ENCODE data around the gene JARID2. TPM values are rescaled to one million over a fixed set of nuclear protein-coding genes. Genes with fewer than 3 reads are reported as not detected.

JARID2 gene
- total and polyA plus RNA-seq, 9 of the 15 experiments (the other 6 are each of a cell fraction or from before 2014, with no cell fraction given) = 5.0 to 29.0 (median 15.6) TPM

- TF ChIP-seq STAT6 (CRISPR knock-in tag; IDR thresholded peaks at IDR 0.05) = no peak
- no peak for TF ChIP-seq BRF1 (IDR thresholded peaks at IDR 0.05; ENCODE audit: borderline replicate concordance, extremely low read depth, insufficient read length)
- no peak for TF ChIP-seq SNRNP70 (optimal IDR thresholded peaks at IDR 0.05; ENCODE audit: low read depth, low read length)
- TF ChIP-seq HEY1 (CRISPR knock-in tag; IDR thresholded peaks at IDR 0.05; ENCODE audit: borderline replicate concordance) = no peak
- TF ChIP-seq MEF2D (tag; conservative IDR thresholded peaks at IDR 0.05; ENCODE audit: low read depth) = no peak
Observed at GRCh38 chr6:15283986-15284361, 38.1 kb downstream of the JARID2 start (continued).

- Histone ChIP-seq H4K20me1 (replicated peaks; ENCODE audit: control insufficient read depth, insufficient read depth, low read length) (peaks cover 33% of the 10 kb centered on the region), H3K36me3 (ENCODE audit: control insufficient read depth, insufficient read depth, low read length) (no peaks in the 10 kb centered on the region), H3K4me3 (no peak overlapping the region), H3K79me2 (ENCODE audit: control insufficient read depth, insufficient read depth, low read length) (peaks cover 89% of the 10 kb centered on the region), H2AFZ (ENCODE audit: low read depth, low read length) (no peak overlapping the region), H3K27me3 (ENCODE audit: control insufficient read depth in 2 of 2, insufficient read depth in 2 of 2, low read length in 2 of 2) (no peaks in the 10 kb centered on the region), H3K27ac (ENCODE audit: extremely low read depth, low read depth, low read length) (no peak overlapping the region), H3K4me1 (replicated peaks in 1 of 2; ENCODE audit: control insufficient read depth in 2 of 2, insufficient read depth in 2 of 2, low read length in 2 of 2) (peaks cover 18 to 35% of the 10 kb centered on the region in 2 experiments; a peak in 4 of 5 replicates), H3K9me3 (replicated peaks; ENCODE audit: control insufficient read depth, insufficient read depth, low read depth, low read length) (no peaks in the 10 kb centered on the region), H3K4me2 (ENCODE audit: insufficient read depth, low read length) (no peak overlapping the region), H3K9me1 (ENCODE audit: control insufficient read depth, insufficient read depth, low read length) (no peaks in the 10 kb centered on the region), H3K9ac (ENCODE audit: insufficient read depth in 1 of 2, low read depth in 2 of 2, low read length in 2 of 2) (no peak overlapping the region)
- DNase-seq (ENCODE audit: extremely low read depth in 1 of 4, low spot score in 3 of 4) (no peak), ATAC-seq (no peak), FAIRE-seq (no peak)
- BruUV-seq (replicated peaks) = no TSS peak
- intact Hi-C loops (cut with micrococcal nuclease) = no loop called here
- CTCF ChIA-PET (ENCODE audit: low intra/inter-chr PET ratio) = interaction anchor here (0.6 to 0.7 kb wide), 2 partner anchors 1361 to 1886 kb away, joined by 3 read pairs; no protein-coding TSS in a partner anchor
- POLR2A ChIA-PET = interaction anchor here (0.6 kb wide), 1 partner anchor 76 kb away, joined by 3 read pairs; no protein-coding TSS in a partner anchor
- 100% methylated on average over 1 of the region's 1 CpG for WGBS (ENCODE audit: insufficient coverage, low coverage, missing lambda C conversion rate)
- in situ Hi-C loops (cut with MboI) = no loop called here
- TF ChIP-seq ZBTB34 (CRISPR knock-in tag; IDR thresholded peaks at IDR 0.05) = no peak
- no peak for TF ChIP-seq WHSC1 (IDR thresholded peaks at IDR 0.05; ENCODE audit: low read length)
- TF ChIP-seq KAT7 (CRISPR knock-in tag; IDR thresholded peaks at IDR 0.05; ENCODE audit: borderline replicate concordance) = no peak
- TF ChIP-seq ZNF217 (CRISPR knock-in tag; IDR thresholded peaks at IDR 0.05) = no peak
- TF ChIP-seq RBBP5 (IDR thresholded peaks at IDR 0.05; ENCODE audit: borderline replicate concordance, insufficient read depth, low read length, poor library complexity, severe bottlenecking) = no peak
- TF ChIP-seq ARID3B (CRISPR knock-in tag; IDR thresholded peaks at IDR 0.05; ENCODE audit: borderline replicate concordance) = no peak
- no peak for TF ChIP-seq ELF1 (tag; IDR thresholded peaks at IDR 0.05)
- TF ChIP-seq E2F6 (IDR thresholded peaks at IDR 0.05; ENCODE audit: borderline replicate concordance in 1 of 2, extremely low read depth in 1 of 2, insufficient read depth in 1 of 2, insufficient read length in 1 of 2, low read depth in 1 of 2, low read length in 1 of 2, poor library complexity in 1 of 2, severe bottlenecking in 1 of 2) = no peak
- TF ChIP-seq SRSF9 (IDR thresholded peaks at IDR 0.05; ENCODE audit: borderline replicate concordance, low read depth, low read length) = no peak
Observed at GRCh38 chr6:15284743-15285142, 38.9 kb downstream of the JARID2 start.

Measured in K562 (cell line).